HEK293T (cell line): ENCODE measurements around the gene CYFIP1.

Experiments
- ARNT ChIP-seq: fragments of 450-650 bp; IDR thresholded peaks from 2 replicates; pipeline ENCODE4 v1.6.1; 2017; ENCODE audit warnings: mild to moderate bottlenecking
- ELF4 ChIP-seq: fragments of 450-650 bp; IDR thresholded peaks from 2 replicates; pipeline ENCODE4 v1.6.1; 2017; ENCODE audit warnings: antibody characterized with exemption
- FOXK2 ChIP-seq: fragments of 450-650 bp; IDR thresholded peaks from 2 replicates; pipeline ENCODE4 v1.6.1; 2016; ENCODE audit warnings: mild to moderate bottlenecking
- HDGF ChIP-seq: fragments of 450-650 bp; IDR thresholded peaks from 2 replicates; pipeline ENCODE4 v1.6.1; 2017; ENCODE audit warnings: antibody characterized with exemption, borderline replicate concordance
- NFRKB ChIP-seq: fragments of 450-650 bp; IDR thresholded peaks from 2 replicates; pipeline ENCODE4 v1.6.1; 2016; ENCODE audit warnings: mild to moderate bottlenecking, moderate library complexity
- PKNOX1 ChIP-seq: fragments of 450-650 bp; IDR thresholded peaks from 2 replicates; pipeline ENCODE4 v1.6.1; 2016
- TARDBP ChIP-seq: fragments of 450-650 bp; IDR thresholded peaks from 2 replicates; pipeline ENCODE4 v1.6.1; 2016

GRCh38 chr15:22870865-22871264 is 109.3 kb downstream of the CYFIP1 start:
- TF ChIP-seq FOXK2 (no peak), ELF4 (no peak), TARDBP (no peak), PKNOX1 (no peak), NFRKB (no peak), ARNT (no peak), HDGF (no peak)
